Right renal pelvis (tissue), 4 donors: ENCODE results near the gene ZBTB3. TPM values are rescaled to one million over a fixed set of nuclear protein-coding genes. Genes with fewer than 3 reads are reported as not detected.

ENCODE experiments used
- polyA plus RNA-seq, 4 donors: library from polyadenylated mRNA; unstranded; fragments of 120-200 nt; gene quantifications; one replicate each; pipeline ENCODE4 v1.2.1, GENCODE V29; 2013; ENCODE audit not compliant: insufficient read length in 4 of 4

ZBTB3 gene
- polyA plus RNA-seq, 4 donors: 6.5 to 8.4 (median 7.2) TPM

Other genes starting within 250 kb of the ZBTB3 start
- 100 to 1,000 TPM; 186 to 212 (median 195) TPM for gene AHNAK, start 207.4 kb downstream of the ZBTB3 start, polyA plus RNA-seq
- gene EEF1G, start 180.3 kb downstream of the ZBTB3 start, polyA plus RNA-seq: 1,000 to 10,000 TPM; 2,211 to 2,243 (median 2,224) TPM
- 10 to 100 TPM; 22.2 to 25.5 (median 23.7) TPM for gene TUT1, start 162.6 kb downstream of the ZBTB3 start, polyA plus RNA-seq
- gene MTA2, start 152.3 kb downstream of the ZBTB3 start, polyA plus RNA-seq: 10 to 100 TPM; 90.8 to 99.5 (median 93.4) TPM
- gene EML3, start 141.4 kb downstream of the ZBTB3 start, polyA plus RNA-seq: 10 to 100 TPM; 27.9 to 40.2 (median 36.0) TPM
- gene ROM1, start 140.9 kb downstream of the ZBTB3 start, polyA plus RNA-seq: 1 to 10 TPM; 3.0 to 3.5 (median 3.4) TPM
- gene B3GAT3, start 132.2 kb downstream of the ZBTB3 start, polyA plus RNA-seq: 10 to 100 TPM; 28.7 to 43.6 (median 32.6) TPM
- 100 to 1,000 TPM; 387 to 413 (median 398) TPM for gene GANAB, start 107.5 kb downstream of the ZBTB3 start, polyA plus RNA-seq
- 10 to 100 TPM; 19.9 to 23.8 (median 20.8) TPM for gene INTS5, start 100.9 kb downstream of the ZBTB3 start, polyA plus RNA-seq
- 10 to 100 TPM; 54.5 to 63.6 (median 61.6) TPM for gene C11orf98, start 89.0 kb downstream of the ZBTB3 start, polyA plus RNA-seq
- gene CSKMT, start 88.8 kb downstream of the ZBTB3 start, polyA plus RNA-seq: 1 to 10 TPM; 3.8 to 7.5 (median 4.9) TPM
- gene UQCC3, start 82.5 kb downstream of the ZBTB3 start, polyA plus RNA-seq: 10 to 100 TPM in 1 of 4 donors, 1 to 10 TPM in 3; 7.3 to 12.8 (median 8.0) TPM
- gene LBHD1, start 81.9 kb downstream of the ZBTB3 start, polyA plus RNA-seq: 1 to 10 TPM; 3.3 to 8.6 (median 7.8) TPM
- 100 to 1,000 TPM; 147 to 179 (median 149) TPM for gene UBXN1, start 75.1 kb downstream of the ZBTB3 start, polyA plus RNA-seq
- 1 to 10 TPM in 2 of 4 donors, under 1 TPM in 2; 0.91 to 1.5 (median 1.1) TPM for gene LRRN4CL, start 64.6 kb downstream of the ZBTB3 start, polyA plus RNA-seq
- gene BSCL2, start 46.7 kb downstream of the ZBTB3 start, polyA plus RNA-seq: 10 to 100 TPM; 60.3 to 69.8 (median 68.3) TPM
- gene GNG3, start 46.5 kb downstream of the ZBTB3 start, polyA plus RNA-seq: 1 to 10 TPM; 1.4 to 2.4 (median 1.9) TPM
- gene HNRNPUL2, start 26.7 kb downstream of the ZBTB3 start, polyA plus RNA-seq: 10 to 100 TPM; 78.0 to 87.0 (median 84.2) TPM
- 10 to 100 TPM; 35.6 to 44.1 (median 42.3) TPM for gene TTC9C, start 25.7 kb downstream of the ZBTB3 start, polyA plus RNA-seq
- gene POLR2G, start 7.4 kb upstream of the ZBTB3 start, polyA plus RNA-seq: 100 to 1,000 TPM; 147 to 159 (median 148) TPM
- 10 to 100 TPM; 24.9 to 30.9 (median 28.4) TPM for gene TAF6L, start 17.2 kb upstream of the ZBTB3 start, polyA plus RNA-seq
- 10 to 100 TPM; 64.6 to 72.9 (median 68.3) TPM for gene TMEM179B, start 33.2 kb upstream of the ZBTB3 start, polyA plus RNA-seq
- gene TMEM223, start 37.8 kb upstream of the ZBTB3 start, polyA plus RNA-seq: 10 to 100 TPM; 22.3 to 31.0 (median 25.5) TPM
- 100 to 1,000 TPM; 113 to 129 (median 123) TPM for gene NXF1, start 51.3 kb upstream of the ZBTB3 start, polyA plus RNA-seq
- 10 to 100 TPM; 53.5 to 60.8 (median 57.8) TPM for gene STX5, start 77.9 kb upstream of the ZBTB3 start, polyA plus RNA-seq
- gene TEX54, start 78.7 kb upstream of the ZBTB3 start, polyA plus RNA-seq: under 1 TPM in 1 of 4 donors, not detected in 3; 0.17 TPM
- gene WDR74, start 85.4 kb upstream of the ZBTB3 start, polyA plus RNA-seq: 10 to 100 TPM; 35.4 to 40.9 (median 38.7) TPM
- gene SLC3A2, start 126.7 kb upstream of the ZBTB3 start, polyA plus RNA-seq: 100 to 1,000 TPM; 182 to 190 (median 189) TPM
- under 1 TPM; 0.07 to 0.13 (median 0.09) TPM for gene CHRM1, start 167.2 kb upstream of the ZBTB3 start, polyA plus RNA-seq
- gene SLC22A6, start 230.8 kb upstream of the ZBTB3 start, polyA plus RNA-seq: 10 to 100 TPM; 20.2 to 38.4 (median 30.5) TPM